B cell (primary cell): ENCODE data around the gene CAPN5. TPM values are rescaled to one million over a fixed set of nuclear protein-coding genes. Genes with fewer than 3 reads are reported as not detected.

Experiments
- ATAC-seq: fragments of 200-7000 bp; cut with Tn5 transposase; one replicate; pipeline ENCODE4 v1.10.0; 2021; ENCODE audit warnings: low read depth, mild to moderate bottlenecking, moderate number of reproducible peaks, moderate library complexity
- CTCF ChIA-PET: fragments of 350-600 bp; sonication (Branson Sonifier 250); formaldehyde crosslinking; loops from one replicate; lab custom pipeline; 2021; ENCODE audit warnings: antibody characterized with exemption, inconsistent platforms; lab: Charles Lee
- POLR2A ChIA-PET: fragments of 350-600 bp; sonication (Branson Sonifier 250); formaldehyde crosslinking; loops from one replicate; lab custom pipeline; 2021; ENCODE audit warnings: antibody characterized with exemption; lab: Charles Lee
- DNase-seq: peaks from one replicate; pipeline ENCODE4 v3.0.0; 2013
- H2AFZ ChIP-seq: 2 replicates; pipeline ENCODE4 v1.6.1; 2012; ENCODE audit warnings: mild to moderate bottlenecking, low read depth, low read length; ENCODE audit not compliant: insufficient read depth, poor library complexity, severe bottlenecking
- H3K27ac ChIP-seq, 2 donors: 1 replicate in 1 of 2; 2 replicates in 1 of 2; pipeline ENCODE4 v1.5.1; 2012 to 2013; ENCODE audit warnings: low read length in 2 of 2, mild to moderate bottlenecking in 2 of 2, moderate library complexity in 1 of 2
- H3K27me3 ChIP-seq, 4 experiments: fragments of 200-600 bp in 1 of 4; sonication (generic) in 1 of 4; replicated peaks in 1 of 4; 1 replicate in 2 of 4; 2 replicates in 2 of 4; pipeline versions ENCODE4 v1.6.1 to v1.7.0; 2013 to 2016; ENCODE audit warnings: low read length in 3 of 4, mild to moderate bottlenecking in 2 of 4, mixed read lengths in 1 of 4, moderate library complexity in 1 of 4; ENCODE audit not compliant: insufficient read depth in 4 of 4, control insufficient read depth in 3 of 4; ENCODE audit errors: control extremely low read depth in 1 of 4
- H3K36me3 ChIP-seq, 2 experiments: replicated peaks in 1 of 2; 1 replicate in 1 of 2; 2 replicates in 1 of 2; pipeline versions ENCODE4 v1.6.1 to v1.7.1; 2013; ENCODE audit warnings: low read length in 1 of 2; ENCODE audit not compliant: insufficient read depth in 2 of 2, control insufficient read depth in 1 of 2; ENCODE audit errors: control extremely low read depth in 1 of 2, extremely low read depth in 1 of 2
- H3K4me1 ChIP-seq, 2 donors: fragments of 200-600 bp in 1 of 2; sonication (generic) in 1 of 2; 1 replicate in 1 of 2; 2 replicates in 1 of 2; pipeline versions ENCODE4 v1.5.1 to v1.6.1; 2013 to 2017; ENCODE audit warnings: low read length in 2 of 2; ENCODE audit not compliant: control insufficient read depth in 2 of 2, insufficient read depth in 2 of 2
- H3K4me2 ChIP-seq: replicated peaks from 2 replicates; pipeline ENCODE3; 2012; ENCODE audit warnings: mild to moderate bottlenecking, low read depth, low read length; ENCODE audit not compliant: poor library complexity, severe bottlenecking
- H3K4me3 ChIP-seq, 5 experiments: fragments of 200-600 bp in 1 of 5; sonication (generic) in 1 of 5; 1 replicate in 3 of 5; 2 replicates in 2 of 5; pipeline versions ENCODE4 v1.5.1 to v1.7.0; 2011 to 2016; ENCODE audit warnings: low read length in 4 of 5, mild to moderate bottlenecking in 4 of 5, low read depth in 2 of 5, control low read depth in 1 of 5, moderate library complexity in 1 of 5; ENCODE audit not compliant: insufficient read depth in 1 of 5; ENCODE audit errors: control extremely low read depth in 1 of 5, extremely low read depth in 1 of 5
- H3K79me2 ChIP-seq: fragments of 200-600 bp; sonication (generic); one replicate; pipeline ENCODE4 v1.6.0; 2016; ENCODE audit warnings: low read length; ENCODE audit not compliant: control insufficient read depth, insufficient read depth
- H3K9ac ChIP-seq: fragments of 200-600 bp; sonication (generic); 2 replicates; pipeline ENCODE4 v1.6.1; 2017; ENCODE audit warnings: mild to moderate bottlenecking, low read length, moderate library complexity
- H3K9me3 ChIP-seq, 3 donors: one replicate each; pipeline versions ENCODE4 v1.6.1 to v1.7.1; 2013; ENCODE audit warnings: low read length in 2 of 3; ENCODE audit not compliant: control insufficient read depth in 2 of 3, insufficient read depth in 1 of 3; ENCODE audit errors: control extremely low read depth in 1 of 3
- H4K20me1 ChIP-seq: 2 replicates; pipeline ENCODE4 v1.6.0; 2012; ENCODE audit warnings: mild to moderate bottlenecking, low read length; ENCODE audit not compliant: insufficient read depth, control insufficient read depth, poor library complexity, severe bottlenecking
- H3K27ac Mint-ChIP-seq: one replicate; pipeline ENCODE4 v1.8.0; 2021; ENCODE audit warnings: mixed read lengths
- H3K27me3 Mint-ChIP-seq: one replicate; pipeline ENCODE4 v1.8.0; 2021; ENCODE audit warnings: mixed read lengths
- H3K4me1 Mint-ChIP-seq: one replicate; pipeline ENCODE4 v1.8.0; 2021; ENCODE audit warnings: mixed read lengths
- H3K4me3 Mint-ChIP-seq: one replicate; pipeline ENCODE4 v1.8.0; 2021; ENCODE audit warnings: mixed read lengths
- H3K9me3 Mint-ChIP-seq: one replicate; pipeline ENCODE4 v1.8.0; 2022; ENCODE audit warnings: mixed read lengths; ENCODE audit not compliant: insufficient read depth
- CTCF ChIP-seq: fragments of 200-600 bp; IDR thresholded peaks from one replicate; pipeline ENCODE4 v1.8.0; 2022; ENCODE audit warnings: antibody characterized with exemption, mild to moderate bottlenecking
- EZH2 ChIP-seq: IDR thresholded peaks from 2 replicates; pipeline ENCODE4 v1.6.1; 2012; ENCODE audit warnings: borderline replicate concordance, low read depth, mild to moderate bottlenecking, moderate library complexity, low read length; ENCODE audit not compliant: insufficient read depth, poor library complexity, severe bottlenecking
- WGBS: methylation state at CpG from one replicate; pipeline ENCODE4 v1.1.5; 2013; ENCODE audit warnings: missing lambda C conversion rate; ENCODE audit not compliant: insufficient coverage; 5-methylcytosine and 5-hydroxymethylcytosine counted together
- intact Hi-C: fragments of 100-400 bp; cut with micrococcal nuclease; formaldehyde crosslinking; loops from one replicate; pipeline ENCODE4 v1.10.0; 2022
- polyA plus RNA-seq: library from polyadenylated mRNA; depleted of rRNA; stranded (reverse); fragments of >200 nt; gene quantifications from 2 replicates; pipeline ENCODE4 v1.2.3, GENCODE V29; 2012
- total RNA-seq, 2 donors: library from RNA; stranded (reverse); fragments of 120-200 nt in 1 of 2; gene quantifications; 1 replicate in 1 of 2; 2 replicates in 1 of 2; pipeline versions ENCODE4 v1.2.3 to v1.2.4, GENCODE V29; 2013 to 2022

The CAPN5 gene
- total and polyA plus RNA-seq, 2 donors (not counting 1 experiment from before 2014, with no cell fraction given) = 0.74 to 0.78 TPM

GRCh38 chr11:77042111-77042726, 24.6 kb upstream of the CAPN5 start:
- H4K20me1 ChIP-seq = no peaks in the 10 kb centered on the region
- ATAC-seq (no peak), DNase-seq (no peak)
- Mint-ChIP-seq H3K27me3 (peaks cover 64% of the 10 kb centered on the region), H3K4me1 (peaks cover 29% of the 10 kb centered on the region), H3K4me3 (no peak overlapping the region), H3K9me3 (no peaks in the 10 kb centered on the region), H3K27ac (no peak overlapping the region)
- H3K9me3 ChIP-seq = peaks cover 0 to 14% (median 0%) of the 10 kb centered on the region in 3 donors
- H3K4me3 ChIP-seq = no peak overlapping the region
- TF ChIP-seq CTCF (no peak), EZH2 (no peak)
- H3K27ac ChIP-seq = no peak overlapping the region
- H3K27me3 ChIP-seq = peaks cover 0 to 66% (median 30%) of the 10 kb centered on the region in 4 experiments
- WGBS = 94% methylated on average over 7 of the region's 13 CpGs
- H3K4me1 ChIP-seq = peaks cover 29 to 31% of the 10 kb centered on the region in 2 donors
- ChIA-PET POLR2A (no interaction called here), CTCF (no interaction called here)
- no peaks in the 10 kb centered on the region for H3K79me2 ChIP-seq
- no peaks in the 10 kb centered on the region for H3K36me3 ChIP-seq
- H3K4me2 ChIP-seq = no peak overlapping the region
- no peak overlapping the region for H3K9ac ChIP-seq
- intact Hi-C loops = no loop called here
- no peak overlapping the region for H2AFZ ChIP-seq

GRCh38 chr11:77044356-77044755, 22.4 kb upstream of the CAPN5 start:
- no peaks in the 10 kb centered on the region for H3K36me3 ChIP-seq
- WGBS = no CpG with 5 or more reads among the region's 2 CpGs
- peaks cover 0 to 11% (median 0%) of the 10 kb centered on the region in 3 donors for H3K9me3 ChIP-seq
- H2AFZ ChIP-seq = no peak overlapping the region
- Mint-ChIP-seq H3K27me3 (peaks cover 46% of the 10 kb centered on the region), H3K4me3 (no peak overlapping the region), H3K27ac (no peak overlapping the region), H3K9me3 (no peaks in the 10 kb centered on the region), H3K4me1 (peaks cover 19% of the 10 kb centered on the region)
- ATAC-seq (no peak), DNase-seq (no peak)
- H4K20me1 ChIP-seq = no peaks in the 10 kb centered on the region
- CTCF ChIA-PET = interaction anchor here (1.5 kb wide), 1 partner anchor 51 kb away, joined by 4 read pairs; no protein-coding TSS in a partner anchor
- no peak overlapping the region for H3K9ac ChIP-seq
- H3K27ac ChIP-seq = no peak overlapping the region
- H3K27me3 ChIP-seq = peaks cover 0 to 52% (median 25%) of the 10 kb centered on the region in 4 experiments
- no peak overlapping the region for H3K4me3 ChIP-seq
- H3K4me2 ChIP-seq = no peak overlapping the region
- intact Hi-C loops = no loop called here
- H3K4me1 ChIP-seq = peaks cover 21 to 24% of the 10 kb centered on the region in 2 donors
- POLR2A ChIA-PET = no interaction called here
- no peaks in the 10 kb centered on the region for H3K79me2 ChIP-seq
- TF ChIP-seq EZH2 = no peak
- no peak for TF ChIP-seq CTCF
